RWPE2 (cell line): ENCODE results near the gene MYOM3.

ENCODE experiments used
- ATAC-seq: fragments of 200-7000 bp; cut with Tn5 transposase; 3 replicates; pipeline ENCODE4 v1.9.1; 2021; ENCODE audit warnings: low read depth
- DNase-seq: peaks from one replicate; pipeline ENCODE4 v3.0.0-alpha.2; 2020; ENCODE audit warnings: low spot score
- H3K27ac ChIP-seq: fragments of 450-650 bp; 2 replicates; pipeline ENCODE4 v1.5.1; 2017; ENCODE audit warnings: mild to moderate bottlenecking; ENCODE audit not compliant: poor library complexity, severe bottlenecking
- H3K27me3 ChIP-seq: fragments of 250-450 bp; sonication (Bioruptor Pico); 2 replicates; pipeline ENCODE4 v1.5.1; 2021; ENCODE audit warnings: mild to moderate bottlenecking, moderate library complexity; ENCODE audit not compliant: insufficient read depth, poor library complexity, severe bottlenecking
- H3K36me3 ChIP-seq: fragments of 250-450 bp; sonication (Bioruptor Pico); 2 replicates; pipeline ENCODE4 v1.5.1; 2020; ENCODE audit warnings: low read depth, mild to moderate bottlenecking, moderate library complexity
- H3K4me1 ChIP-seq: fragments of 250-450 bp; sonication (Bioruptor Pico); 2 replicates; pipeline ENCODE4 v1.5.1; 2021; ENCODE audit warnings: mild to moderate bottlenecking, moderate library complexity; ENCODE audit not compliant: insufficient read depth, poor library complexity, severe bottlenecking
- H3K4me3 ChIP-seq: fragments of 250-450 bp; sonication (Bioruptor Pico); 2 replicates; pipeline ENCODE4 v1.5.1; 2021; ENCODE audit warnings: mild to moderate bottlenecking, moderate library complexity; ENCODE audit not compliant: severe bottlenecking
- H3K9me3 ChIP-seq: fragments of 250-450 bp; sonication (Bioruptor Pico); 2 replicates; pipeline ENCODE4 v1.5.1; 2021; ENCODE audit warnings: mild to moderate bottlenecking, moderate library complexity; ENCODE audit not compliant: severe bottlenecking
- TF ChIP-seq, protein P1 (sequence below): fragments of 450-650 bp; IDR thresholded peaks from one replicate; pipeline ENCODE4 v1.5.1; 2017; ENCODE audit warnings: mild to moderate bottlenecking, moderate library complexity; ENCODE audit not compliant: poor library complexity, severe bottlenecking

MYOM3 gene

DNA sequence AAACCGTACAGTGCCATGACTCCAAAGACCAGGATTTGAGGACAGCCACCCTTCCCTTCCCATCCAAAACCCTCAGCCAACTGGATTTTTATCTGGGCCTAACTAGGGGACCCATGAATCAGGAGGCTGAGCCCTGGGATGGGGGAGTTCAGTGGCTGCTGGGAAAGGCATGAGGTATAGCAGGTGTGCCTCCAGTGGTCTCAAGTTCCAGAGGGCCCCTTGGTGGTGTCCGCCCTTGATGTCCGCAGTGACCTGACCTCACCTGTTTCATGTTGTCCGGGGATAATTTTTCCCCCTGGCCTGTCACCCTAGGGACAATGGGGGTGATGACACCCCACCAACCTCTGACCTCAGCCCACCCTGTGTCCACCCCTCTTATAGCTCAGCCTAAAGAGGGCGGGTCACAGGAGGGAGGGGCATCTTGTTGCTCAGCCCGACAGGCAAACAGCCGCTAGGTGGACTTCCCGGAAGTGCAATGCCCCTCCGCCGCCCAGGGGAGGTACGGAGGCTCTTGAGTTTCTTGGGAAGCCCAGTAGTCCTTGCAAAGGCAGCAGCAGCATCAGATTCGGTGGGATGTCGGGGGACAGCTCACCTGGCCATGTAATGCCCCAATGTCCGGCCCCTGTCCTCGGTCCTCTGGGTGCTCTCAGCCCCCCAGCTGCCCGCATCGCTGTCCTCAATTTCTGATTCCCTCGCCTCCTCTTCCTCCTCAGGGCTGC is 44.8 kb upstream of the MYOM3 start:
- no peaks in the 10 kb centered on the region for H3K27me3 ChIP-seq
- H3K4me1 ChIP-seq: peaks cover 10% of the 10 kb centered on the region
- TF ChIP-seq, protein P1, sequence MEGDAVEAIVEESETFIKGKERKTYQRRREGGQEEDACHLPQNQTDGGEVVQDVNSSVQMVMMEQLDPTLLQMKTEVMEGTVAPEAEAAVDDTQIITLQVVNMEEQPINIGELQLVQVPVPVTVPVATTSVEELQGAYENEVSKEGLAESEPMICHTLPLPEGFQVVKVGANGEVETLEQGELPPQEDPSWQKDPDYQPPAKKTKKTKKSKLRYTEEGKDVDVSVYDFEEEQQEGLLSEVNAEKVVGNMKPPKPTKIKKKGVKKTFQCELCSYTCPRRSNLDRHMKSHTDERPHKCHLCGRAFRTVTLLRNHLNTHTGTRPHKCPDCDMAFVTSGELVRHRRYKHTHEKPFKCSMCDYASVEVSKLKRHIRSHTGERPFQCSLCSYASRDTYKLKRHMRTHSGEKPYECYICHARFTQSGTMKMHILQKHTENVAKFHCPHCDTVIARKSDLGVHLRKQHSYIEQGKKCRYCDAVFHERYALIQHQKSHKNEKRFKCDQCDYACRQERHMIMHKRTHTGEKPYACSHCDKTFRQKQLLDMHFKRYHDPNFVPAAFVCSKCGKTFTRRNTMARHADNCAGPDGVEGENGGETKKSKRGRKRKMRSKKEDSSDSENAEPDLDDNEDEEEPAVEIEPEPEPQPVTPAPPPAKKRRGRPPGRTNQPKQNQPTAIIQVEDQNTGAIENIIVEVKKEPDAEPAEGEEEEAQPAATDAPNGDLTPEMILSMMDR: no peak
- no peak for DNase-seq
- ATAC-seq: no peak
- peaks cover 22% of the 10 kb centered on the region for H3K36me3 ChIP-seq
- H3K4me3 ChIP-seq: no peak overlapping the region
- H3K27ac ChIP-seq: no peak overlapping the region
- no peaks in the 10 kb centered on the region for H3K9me3 ChIP-seq

DNA sequence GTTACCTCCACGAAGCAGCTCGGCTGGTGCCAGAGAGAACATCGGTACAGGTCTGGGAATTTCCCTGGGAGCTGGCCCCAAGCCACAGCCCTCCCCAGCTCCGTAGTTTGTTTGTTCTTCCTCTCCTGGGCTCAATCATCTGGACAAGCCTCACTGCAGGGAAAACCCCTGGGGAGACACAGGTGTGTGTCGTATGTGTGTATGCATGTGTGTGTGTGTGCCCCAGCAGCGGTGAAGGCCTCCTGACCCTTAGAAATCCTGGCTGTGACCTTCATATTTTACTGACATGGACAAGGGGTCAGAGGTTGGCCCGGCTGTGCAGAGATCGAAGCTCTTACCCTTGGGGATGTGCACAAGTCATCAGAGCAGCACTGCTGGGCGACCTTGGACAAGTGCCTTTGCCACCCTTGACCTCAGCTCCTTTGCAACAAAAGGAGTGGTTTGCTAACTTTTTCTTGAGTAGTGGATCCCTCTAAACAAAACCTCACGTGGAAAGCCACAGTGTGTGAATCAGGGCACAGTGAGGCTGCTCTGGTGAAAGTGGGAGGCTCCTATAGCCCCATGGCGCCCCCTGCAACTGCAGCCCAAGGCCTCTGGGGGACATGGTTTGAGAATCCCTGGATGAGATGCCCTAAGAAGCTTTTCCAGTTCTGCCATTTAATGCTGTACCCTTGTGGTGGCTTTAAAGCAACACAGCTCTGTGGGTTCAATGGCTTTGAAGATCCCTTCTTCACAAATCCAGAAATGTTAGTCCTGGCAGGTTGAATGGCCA is 43.3 kb upstream of the MYOM3 start:
- H3K4me3 ChIP-seq: no peak overlapping the region
- DNase-seq (no peak), ATAC-seq (no peak)

DNA sequence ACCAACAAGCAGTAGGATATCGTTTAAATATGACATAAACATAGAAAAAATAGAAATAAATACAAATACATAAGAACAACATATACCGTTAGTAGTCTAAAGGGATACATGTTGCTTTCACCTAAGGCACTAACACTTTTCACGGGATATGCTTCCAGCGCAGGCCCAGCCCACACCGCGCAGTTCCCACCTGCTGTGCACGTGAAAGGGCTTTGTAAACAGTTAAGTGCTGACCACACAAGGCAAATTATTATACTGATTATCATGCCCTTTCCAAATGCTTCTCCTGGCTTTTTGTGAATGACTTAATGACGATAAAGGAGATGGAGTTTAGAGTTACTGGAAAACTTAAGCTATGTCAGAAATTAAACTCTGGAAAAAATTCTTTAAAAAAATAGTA is 42.3 kb upstream of the MYOM3 start:
- H3K27me3 ChIP-seq: no peaks in the 10 kb centered on the region

More for the DNA sequence above, 43.3 kb upstream of the MYOM3 start:
- TF ChIP-seq, protein P1: no peak
- H3K36me3 ChIP-seq: peaks cover 22% of the 10 kb centered on the region
- peaks cover 13% of the 10 kb centered on the region for H3K4me1 ChIP-seq
- H3K9me3 ChIP-seq: no peaks in the 10 kb centered on the region
- no peak overlapping the region for H3K27ac ChIP-seq
- no peaks in the 10 kb centered on the region for H3K27me3 ChIP-seq

DNA sequence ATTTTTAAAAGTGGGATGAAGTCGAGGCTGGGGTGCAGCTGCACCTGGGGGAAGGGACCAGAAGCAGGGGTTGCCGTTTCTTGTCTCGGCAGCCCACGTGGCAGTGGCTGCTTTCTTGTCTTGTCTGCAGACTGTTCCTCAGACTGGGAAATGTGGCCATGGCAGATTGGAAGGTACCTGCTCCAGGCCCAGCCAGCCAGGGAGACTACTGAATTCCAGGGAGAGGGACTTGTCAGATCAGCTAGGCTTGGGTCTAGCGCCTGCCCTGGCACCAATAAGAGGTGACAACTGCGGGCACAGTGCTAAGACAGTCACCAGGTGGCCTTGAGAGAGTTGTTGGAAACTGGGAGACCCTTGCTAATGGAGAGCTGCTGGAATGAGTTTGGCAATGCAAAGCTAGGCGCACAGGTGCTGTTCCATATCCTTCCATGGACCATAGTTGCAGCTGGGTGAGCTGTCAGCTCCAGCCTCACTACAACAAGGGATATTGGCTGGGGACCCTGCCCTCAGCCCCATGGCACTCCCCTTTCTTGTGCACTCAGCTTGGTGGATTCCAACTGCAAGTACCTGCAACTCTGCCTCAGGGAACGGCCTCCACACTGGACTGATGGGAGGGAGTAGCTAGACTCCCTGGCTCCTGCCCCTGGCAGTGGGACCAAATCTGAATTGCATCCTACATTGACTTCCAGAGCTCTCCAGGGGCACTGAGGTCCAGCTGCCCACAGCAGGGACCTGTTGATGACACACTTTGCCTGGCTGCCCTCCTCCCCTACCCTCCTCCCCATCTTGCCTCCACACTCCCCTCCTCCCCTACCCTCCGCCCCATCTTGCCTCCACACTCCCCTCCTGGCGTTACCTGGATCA is 40.9 kb upstream of the MYOM3 start:
- Histone ChIP-seq H3K4me1 (peaks cover 21% of the 10 kb centered on the region), H3K27ac (peak overlapping the region; percentile 93), H3K27me3 (no peaks in the 10 kb centered on the region), H3K4me3 (no peak overlapping the region), H3K36me3 (peaks cover 15% of the 10 kb centered on the region), H3K9me3 (no peaks in the 10 kb centered on the region)
- TF ChIP-seq, protein P1: no peak
- no peak for ATAC-seq
- no peak for DNase-seq

More for the DNA sequence above, 42.3 kb upstream of the MYOM3 start:
- TF ChIP-seq, protein P1: no peak
- H3K9me3 ChIP-seq: no peaks in the 10 kb centered on the region
- peaks cover 21% of the 10 kb centered on the region for H3K4me1 ChIP-seq
- peaks cover 22% of the 10 kb centered on the region for H3K36me3 ChIP-seq
- no peak overlapping the region for H3K27ac ChIP-seq
- ATAC-seq (no peak), DNase-seq (no peak)
- no peak overlapping the region for H3K4me3 ChIP-seq
